ENCODE data around the gene CST2.

- no peak for TF ChIP-seq CTCF (IDR thresholded peaks at IDR 0.05)
- TF ChIP-seq POLR2A (IDR thresholded peaks at IDR 0.05), result no peak
- TF ChIP-seq POLR2AphosphoS5 (IDR thresholded peaks at IDR 0.05), result no peak
Observed at GRCh38 chr20:23782366-23782983, 44.1 kb downstream of the CST2 start.

Measured in breast epithelium (tissue), 3 donors.